ENCODE data around the gene CD19. TPM values are rescaled to one million over a fixed set of nuclear protein-coding genes. Genes with fewer than 3 reads are reported as not detected.
"Not testable (repeated sequence)": the region's sequence is repeated elsewhere in the genome, so short reads cannot be mapped to it uniquely, and the experiment has no call there.

The CD19 gene
- total RNA-seq, result not detected
- polyA plus RNA-seq, result 1 to 10 TPM in 1 of 2 donors, under 1 TPM in 1; 0.27 to 1.4 TPM

DNA sequence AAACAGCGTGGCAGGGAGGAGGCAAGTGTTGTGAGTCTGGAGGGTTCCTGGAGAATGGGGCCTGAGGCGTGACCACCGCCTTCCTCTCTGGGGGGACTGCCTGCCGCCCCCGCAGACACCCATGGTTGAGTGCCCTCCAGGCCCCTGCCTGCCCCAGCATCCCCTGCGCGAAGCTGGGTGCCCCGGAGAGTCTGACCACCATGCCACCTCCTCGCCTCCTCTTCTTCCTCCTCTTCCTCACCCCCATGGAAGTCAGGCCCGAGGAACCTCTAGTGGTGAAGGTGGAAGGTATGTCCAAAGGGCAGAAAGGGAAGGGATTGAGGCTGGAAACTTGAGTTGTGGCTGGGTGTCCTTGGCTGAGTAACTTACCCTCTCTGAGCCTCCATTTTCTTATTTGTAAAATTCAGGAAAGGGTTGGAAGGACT lies at the start of gene CD19:
Gene CD19 (plus strand): TSS at position 171 of the 425 bp plus-strand sequence. CDS start 30 bp downstream, at position 201.
- DNase-seq, result no peak
- H3K36me3 ChIP-seq (ENCODE audit: insufficient read depth, low read length), result no peaks in the 10 kb centered on the region
- no peaks in the 10 kb centered on the region for H3K27me3 ChIP-seq (ENCODE audit: insufficient read depth, low read length)
- no peak within 1 kb of the TSS for H3K4me3 ChIP-seq (ENCODE audit: low read length in 2 of 2)
- Mint-ChIP-seq H3K9me3 (no peaks in the 10 kb centered on the region), H3K36me3 (no peaks in the 10 kb centered on the region), H3K27me3 (no peaks in the 10 kb centered on the region), H3K4me3 (no peak within 1 kb of the TSS), H3K4me1 (peaks cover 16 to 28% (median 21%) of the 10 kb centered on the region in 4 donors), H3K27ac (peak within 1 kb of the TSS; percentile 40 to 91 (median 72))
- ChIA-PET CTCF (ENCODE audit: partially characterized antibody) (interaction anchor here (1.4 kb wide), 1 partner anchor 14 kb away, joined by 6 read pairs; no protein-coding TSS in a partner anchor), POLR2A (ENCODE audit: partially characterized antibody) (interaction anchor here (1.9 kb wide), 1 partner anchor 86 kb away, joined by 5 read pairs; the partner anchor contains the start of gene TUFM)
- intact Hi-C loops (cut with micrococcal nuclease), result no loop called here
- H3K27ac ChIP-seq (ENCODE audit: low read depth, low read length), result no peak within 1 kb of the TSS
- H3K4me1 ChIP-seq (ENCODE audit: insufficient read depth, low read length), result peaks cover 17% of the 10 kb centered on the region
- H3K9me3 ChIP-seq (ENCODE audit: control insufficient read depth in 1 of 2, low read length in 2 of 2), result no peaks in the 10 kb centered on the region

DNA sequence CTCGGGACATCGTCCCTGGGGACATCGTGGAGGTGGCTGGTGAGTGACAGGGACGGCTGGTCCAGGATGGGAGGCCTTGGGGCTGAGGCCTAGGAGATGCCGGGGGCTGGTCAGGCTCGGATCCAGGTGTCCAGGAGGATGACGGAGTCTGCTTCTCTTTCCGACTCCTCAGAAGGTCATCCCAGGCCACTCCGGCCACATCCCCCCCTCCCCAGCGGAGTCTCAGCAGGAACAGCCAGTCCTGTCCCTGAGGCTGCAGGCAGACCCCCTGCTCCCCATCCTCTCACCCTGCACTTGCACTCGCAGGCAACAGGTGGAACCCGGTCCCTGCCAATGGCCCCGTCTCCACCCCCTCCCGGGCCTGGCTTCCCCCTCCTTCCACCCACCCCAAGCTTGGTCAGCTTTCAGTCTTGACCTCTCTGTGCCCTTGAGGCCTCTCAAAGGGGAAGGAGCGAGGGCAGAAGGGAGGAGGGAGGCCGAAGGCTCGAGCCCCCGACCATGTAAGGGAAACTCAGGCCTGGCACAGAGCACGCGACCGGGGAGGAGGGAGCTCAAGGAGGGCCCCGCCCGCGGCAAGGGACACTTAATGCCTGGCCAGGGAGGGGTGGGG lies 49.1 kb upstream of the CD19 start:
- Mint-ChIP-seq H3K27me3 (peaks cover 0 to 7% of the 10 kb centered on the region in 2 donors), H3K36me3 (no peaks in the 10 kb centered on the region), H3K4me3 (no peak overlapping the region), H3K4me1 (peaks cover 3 to 18% (median 11%) of the 10 kb centered on the region in 4 donors), H3K27ac (no peak overlapping the region), H3K9me3 (peaks cover 0 to 1% (median 0%) of the 10 kb centered on the region in 8 donors)
- no peak for DNase-seq
- ChIA-PET POLR2A (ENCODE audit: partially characterized antibody) (no interaction called here), CTCF (ENCODE audit: partially characterized antibody) (no interaction called here)
- no peaks in the 10 kb centered on the region for H3K9me3 ChIP-seq (ENCODE audit: control insufficient read depth in 1 of 2, low read length in 2 of 2)
- H3K27me3 ChIP-seq (ENCODE audit: insufficient read depth, low read length), result no peaks in the 10 kb centered on the region
- no peak overlapping the region for H3K4me3 ChIP-seq (ENCODE audit: low read length in 2 of 2)
- H3K36me3 ChIP-seq (ENCODE audit: insufficient read depth, low read length), result no peaks in the 10 kb centered on the region
- intact Hi-C loops (cut with micrococcal nuclease), result no loop called here
- H3K4me1 ChIP-seq (ENCODE audit: insufficient read depth, low read length), result peaks cover 13% of the 10 kb centered on the region
- H3K27ac ChIP-seq (ENCODE audit: low read depth, low read length), result no peak overlapping the region

GRCh38 chr16:28883221-28883996 lies 48.4 kb upstream of the CD19 start:
- no peaks in the 10 kb centered on the region for H3K36me3 ChIP-seq (ENCODE audit: insufficient read depth, low read length)
- no peaks in the 10 kb centered on the region for H3K9me3 ChIP-seq (ENCODE audit: control insufficient read depth in 1 of 2, low read length in 2 of 2)
- no peak for DNase-seq
- peaks cover 0 to 1% (median 0%) of the 10 kb centered on the region in 8 donors for H3K9me3 Mint-ChIP-seq
- H3K27me3 ChIP-seq (ENCODE audit: insufficient read depth, low read length), result no peaks in the 10 kb centered on the region
- H3K4me1 ChIP-seq (ENCODE audit: insufficient read depth, low read length), result peaks cover 13% of the 10 kb centered on the region
- peaks cover 3 to 18% (median 11%) of the 10 kb centered on the region in 4 donors for H3K4me1 Mint-ChIP-seq
- intact Hi-C loops (cut with micrococcal nuclease), result no loop called here
- H3K27ac Mint-ChIP-seq, result peak overlapping the region in 3 of 7 donors; percentile 55 to 85 (median 64)
- H3K4me3 Mint-ChIP-seq, result peak overlapping the region in 1 of 8 donors; percentile 45
- ChIA-PET POLR2A (ENCODE audit: partially characterized antibody) (interaction anchor here (0.5 kb wide), 1 partner anchor 44 kb away, joined by 3 read pairs; no protein-coding TSS in a partner anchor), CTCF (ENCODE audit: partially characterized antibody) (interaction anchor here (1.1 kb wide), 1 partner anchor 62 kb away, joined by 5 read pairs; no protein-coding TSS in a partner anchor)
- no peak overlapping the region for H3K27ac ChIP-seq (ENCODE audit: low read depth, low read length)
- H3K36me3 Mint-ChIP-seq, result no peaks in the 10 kb centered on the region
- H3K27me3 Mint-ChIP-seq, result peaks cover 0 to 7% of the 10 kb centered on the region in 2 donors
- no peak overlapping the region for H3K4me3 ChIP-seq (ENCODE audit: low read length in 2 of 2)

DNA sequence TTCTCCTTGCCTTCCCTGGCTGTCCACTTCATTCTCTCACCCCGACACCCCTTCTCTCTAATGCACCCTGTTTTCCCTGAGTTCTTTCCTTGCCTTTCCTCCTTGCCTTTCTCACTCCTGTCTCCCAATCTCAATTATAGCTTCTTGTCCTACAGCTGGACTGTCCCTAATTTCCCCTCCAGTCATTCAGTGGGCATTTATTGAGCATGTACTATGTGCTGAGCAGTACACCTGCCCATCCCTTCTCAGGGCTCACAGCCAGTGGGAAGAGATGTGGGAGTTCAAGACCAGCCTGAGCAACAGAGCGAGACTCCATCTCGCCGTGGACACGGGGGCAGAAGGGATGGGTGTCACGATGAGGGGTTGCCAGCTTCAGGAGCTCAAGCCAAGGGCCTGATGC lies 47.7 kb upstream of the CD19 start:
- POLR2A ChIA-PET (ENCODE audit: partially characterized antibody), result interaction anchor here (0.5 kb wide), 1 partner anchor 45 kb away, joined by 3 read pairs; no protein-coding TSS in a partner anchor
- no peak overlapping the region for H3K27ac ChIP-seq (ENCODE audit: low read depth, low read length)
- Mint-ChIP-seq H3K4me1 (peaks cover 3 to 17% (median 7%) of the 10 kb centered on the region in 4 donors), H3K27ac (peak overlapping the region in 2 of 7 donors; percentile 55 to 64), H3K27me3 (peaks cover 0 to 7% of the 10 kb centered on the region in 2 donors), H3K36me3 (no peaks in the 10 kb centered on the region), H3K9me3 (peaks cover 0 to 1% (median 0%) of the 10 kb centered on the region in 8 donors), H3K4me3 (peak overlapping the region in 1 of 8 donors; percentile 58)
- no peaks in the 10 kb centered on the region for H3K27me3 ChIP-seq (ENCODE audit: insufficient read depth, low read length)
- H3K9me3 ChIP-seq (ENCODE audit: control insufficient read depth in 1 of 2, low read length in 2 of 2), result no peaks in the 10 kb centered on the region
- peaks cover 12% of the 10 kb centered on the region for H3K4me1 ChIP-seq (ENCODE audit: insufficient read depth, low read length)
- CTCF ChIA-PET (ENCODE audit: partially characterized antibody), result interaction anchor here (1.1 kb wide), 1 partner anchor 61 kb away, joined by 5 read pairs; no protein-coding TSS in a partner anchor
- no peaks in the 10 kb centered on the region for H3K36me3 ChIP-seq (ENCODE audit: insufficient read depth, low read length)
- intact Hi-C loops (cut with micrococcal nuclease), result no loop called here
- DNase-seq, result no peak
- H3K4me3 ChIP-seq (ENCODE audit: low read length in 2 of 2), result no peak overlapping the region

GRCh38 chr16:28886945-28887344 lies 44.8 kb upstream of the CD19 start:
- ChIA-PET POLR2A (ENCODE audit: partially characterized antibody) (no interaction called here), CTCF (ENCODE audit: partially characterized antibody) (no interaction called here)
- Histone ChIP-seq H3K4me3 (ENCODE audit: low read length in 2 of 2) (no peak overlapping the region), H3K27ac (ENCODE audit: low read depth, low read length) (no peak overlapping the region), H3K36me3 (ENCODE audit: insufficient read depth, low read length) (no peaks in the 10 kb centered on the region), H3K27me3 (ENCODE audit: insufficient read depth, low read length) (no peaks in the 10 kb centered on the region), H3K4me1 (ENCODE audit: insufficient read depth, low read length) (no peaks in the 10 kb centered on the region), H3K9me3 (ENCODE audit: control insufficient read depth in 1 of 2, low read length in 2 of 2) (no peaks in the 10 kb centered on the region)
- Mint-ChIP-seq H3K4me3 (no peak overlapping the region), H3K36me3 (no peaks in the 10 kb centered on the region), H3K9me3 (peaks cover 0 to 1% (median 0%) of the 10 kb centered on the region in 8 donors), H3K27me3 (peaks cover 0 to 4% of the 10 kb centered on the region in 2 donors), H3K4me1 (no peaks in the 10 kb centered on the region), H3K27ac (no peak overlapping the region)
- no peak for DNase-seq
- intact Hi-C loops (cut with micrococcal nuclease), result no loop called here

DNA sequence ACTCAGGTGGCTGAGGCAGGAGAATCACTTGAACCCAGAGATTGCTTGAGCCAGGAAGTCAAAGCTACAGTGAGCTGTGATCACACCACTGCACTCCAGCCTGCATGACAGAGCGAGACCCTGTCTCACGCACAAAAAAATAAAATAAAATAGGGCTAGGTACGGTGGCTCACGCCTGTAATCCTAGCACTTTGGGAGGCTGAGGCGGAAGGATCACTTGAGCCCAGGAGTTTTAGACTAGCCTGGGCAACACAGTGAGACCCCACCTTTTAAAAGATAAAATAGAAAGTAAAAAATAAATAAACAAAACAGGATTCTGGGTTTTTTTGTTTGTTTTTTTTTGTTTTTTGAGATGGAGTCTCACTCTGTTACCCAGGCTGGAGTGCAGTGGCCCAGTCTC lies 41.4 kb upstream of the CD19 start:
- POLR2A ChIA-PET (ENCODE audit: partially characterized antibody), result not testable (repeated sequence)

More for the DNA sequence above, 41.4 kb upstream of the CD19 start:
- H3K4me3 ChIP-seq (ENCODE audit: low read length in 2 of 2); CTCF ChIA-PET (ENCODE audit: partially characterized antibody); H3K27ac Mint-ChIP-seq; H3K36me3 Mint-ChIP-seq; H3K4me1 ChIP-seq (ENCODE audit: insufficient read depth, low read length); H3K36me3 ChIP-seq (ENCODE audit: insufficient read depth, low read length); DNase-seq; intact Hi-C loops (cut with micrococcal nuclease); H3K9me3 Mint-ChIP-seq; H3K27ac ChIP-seq (ENCODE audit: low read depth, low read length); H3K27me3 ChIP-seq (ENCODE audit: insufficient read depth, low read length); H3K9me3 ChIP-seq (ENCODE audit: control insufficient read depth in 1 of 2, low read length in 2 of 2); H3K4me3 Mint-ChIP-seq; H3K27me3 Mint-ChIP-seq; H3K4me1 Mint-ChIP-seq: not testable (repeated sequence)
